GM18511 (cell line): ENCODE measurements around the gene VTI1B.
A peak's percentile ranks its signal among the peaks of the same experiment; 100 is the strongest.
"Not testable (repeated sequence)": the region's sequence is repeated elsewhere in the genome, so short reads cannot be mapped to it uniquely, and the experiment has no call there.

Source experiments
- ATAC-seq: cut with Tn5 transposase; IDR thresholded peaks from one replicate; pipeline ENCODE4 v1.9.1; 2021; ENCODE audit warnings: mild to moderate bottlenecking, moderate library complexity; ENCODE audit not compliant: unreplicated experiment

Gene VTI1B

DNA sequence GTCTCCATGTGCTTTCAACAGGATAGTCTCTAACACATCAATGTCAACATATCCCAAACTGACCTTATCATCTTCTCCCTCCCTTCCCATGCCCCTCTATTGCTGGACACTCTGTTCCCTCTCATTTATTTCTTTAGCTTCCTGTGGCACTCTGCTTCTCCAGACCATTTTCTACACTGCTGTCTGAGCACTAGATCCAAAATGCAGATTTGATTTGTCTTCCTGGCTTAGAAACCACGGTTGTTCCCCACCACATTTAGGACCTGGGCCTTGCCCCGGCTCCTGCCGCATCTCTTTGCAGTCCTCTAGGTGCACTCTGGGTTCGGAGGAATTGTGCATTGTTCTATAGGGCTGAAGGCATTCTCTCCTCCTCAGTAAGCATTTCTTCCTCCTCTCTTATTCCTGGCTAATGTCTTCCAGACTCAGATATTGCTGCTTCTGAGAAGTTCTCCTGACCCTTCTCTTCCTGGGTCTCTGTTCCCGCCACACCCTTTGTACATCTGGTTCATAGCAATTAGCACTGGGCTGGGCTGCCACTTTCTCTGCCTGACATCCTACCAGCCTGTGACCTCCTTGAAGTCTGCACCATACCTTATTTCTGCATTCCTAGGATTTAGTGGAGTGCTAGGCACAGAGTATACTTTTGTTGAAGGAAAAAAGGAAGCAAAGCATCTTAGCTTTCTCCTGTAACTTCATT, 40.8 kb downstream of the VTI1B start:
- ATAC-seq: no peak

DNA sequence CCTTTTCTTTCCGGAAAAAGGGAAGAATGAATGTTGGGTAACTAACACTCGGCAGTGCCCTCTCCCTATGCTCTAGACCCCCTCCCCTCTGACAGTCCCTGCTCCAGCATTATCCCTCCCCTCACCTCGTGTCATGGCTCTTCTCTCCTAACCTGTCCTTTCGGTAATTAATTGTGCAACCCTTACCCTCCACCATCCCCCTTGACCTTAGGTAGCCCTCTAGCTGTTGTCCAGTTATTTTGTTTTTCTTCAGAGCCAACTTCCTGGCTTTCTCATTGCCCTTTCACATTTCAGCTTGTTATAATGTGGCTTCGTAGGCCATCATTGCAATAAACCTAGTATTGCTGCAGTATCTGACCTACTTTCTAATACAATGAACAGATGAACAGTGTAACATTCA, 43.5 kb downstream of the VTI1B start:
- ATAC-seq: no peak

DNA sequence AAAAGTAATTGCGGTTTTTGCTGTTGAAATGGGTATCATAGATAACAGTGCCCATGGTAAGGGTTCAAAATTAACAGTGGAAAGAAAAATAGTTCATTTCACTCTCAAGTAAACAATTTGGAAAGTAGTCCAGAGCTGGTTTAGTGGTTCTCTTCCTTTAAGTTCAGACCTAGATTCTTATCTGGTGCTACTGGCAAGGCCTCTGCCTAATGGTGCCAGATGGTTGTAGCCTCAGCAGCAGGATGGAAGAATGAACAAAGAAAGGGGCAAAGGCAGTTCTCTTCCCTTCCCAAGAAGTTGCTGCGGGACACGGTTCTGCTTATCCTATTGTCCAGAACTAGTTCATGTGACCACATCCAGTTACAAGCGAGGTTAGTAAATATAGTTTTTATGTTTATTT, 44.2 kb downstream of the VTI1B start:
- no peak for ATAC-seq

DNA sequence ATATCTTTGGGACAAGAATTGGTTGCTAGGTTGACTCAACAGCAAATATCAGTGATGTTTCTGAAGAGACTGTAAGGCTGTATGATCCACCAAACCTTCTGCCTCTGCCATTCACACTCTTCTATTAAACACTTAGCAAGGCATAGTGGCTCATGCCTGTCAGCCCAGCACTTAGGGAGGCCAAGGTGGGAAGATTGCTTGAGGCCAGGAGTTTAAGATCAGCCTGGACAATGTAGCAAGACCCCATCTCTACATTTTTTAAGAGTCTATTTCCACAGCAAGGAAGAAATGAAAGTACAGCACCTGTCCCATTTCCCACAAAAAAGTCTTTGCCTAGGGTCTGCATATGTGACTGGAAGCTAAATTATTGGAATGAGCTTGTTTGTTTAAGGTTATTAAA, 46.9 kb downstream of the VTI1B start:
- ATAC-seq: no peak

DNA sequence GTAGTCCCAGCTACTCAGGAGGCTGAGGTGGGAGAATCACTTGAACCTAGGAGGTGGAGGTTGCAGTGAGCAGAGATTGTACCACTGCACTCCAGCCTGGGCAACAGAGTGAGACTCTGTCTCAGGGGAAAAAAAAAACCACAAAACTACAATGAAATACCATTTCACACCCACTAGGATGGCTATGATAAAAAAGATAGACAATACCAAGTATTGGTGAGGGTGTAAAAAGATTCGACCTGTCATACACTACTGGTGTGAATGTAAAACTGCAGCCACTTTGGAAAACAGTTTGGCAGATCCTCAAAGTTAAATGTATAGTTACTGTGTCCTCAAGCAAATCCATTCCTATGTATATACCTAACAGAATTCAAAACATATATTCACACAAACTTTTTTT, 48.3 kb downstream of the VTI1B start:
- not testable (repeated sequence) for ATAC-seq

DNA sequence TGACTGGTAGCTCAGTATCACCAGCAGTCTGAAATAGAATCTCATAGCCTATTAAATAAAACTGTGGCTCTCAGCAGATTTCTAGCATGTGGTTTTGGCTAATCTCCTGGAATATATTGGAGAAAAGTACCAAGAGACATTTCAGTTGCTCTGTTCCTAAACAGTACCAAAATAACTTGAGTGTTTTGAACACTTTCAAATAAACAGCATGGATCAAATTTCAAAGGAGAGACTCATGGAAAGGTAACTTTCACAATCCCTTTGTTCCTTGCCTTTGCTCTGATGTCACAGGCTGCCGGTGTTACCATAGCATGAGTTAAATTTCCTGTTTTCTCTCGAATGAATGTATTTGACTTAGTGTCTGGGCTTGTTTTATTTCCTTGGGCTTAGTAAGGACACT, 51.3 kb downstream of the VTI1B start:
- ATAC-seq: no peak

DNA sequence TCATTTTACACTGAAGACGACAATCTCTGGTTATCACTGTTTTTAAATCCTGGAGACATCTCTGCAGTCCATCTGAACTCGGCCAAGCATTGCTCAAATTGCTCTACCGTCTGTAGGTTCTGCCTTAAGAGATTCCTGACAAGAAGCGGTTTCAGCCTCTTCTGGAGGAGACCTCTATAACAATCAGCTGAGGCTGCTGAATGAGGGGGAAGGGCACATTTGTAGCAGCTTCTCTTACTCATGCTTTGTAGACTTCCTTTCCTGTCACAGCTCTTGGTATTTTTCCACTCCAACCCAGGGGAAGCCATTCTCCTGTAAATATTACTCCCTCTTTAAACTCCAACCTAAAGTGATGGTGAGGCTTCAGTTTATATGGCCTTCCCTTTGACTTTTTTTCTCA, 51.8 kb downstream of the VTI1B start:
- ATAC-seq: no peak

DNA sequence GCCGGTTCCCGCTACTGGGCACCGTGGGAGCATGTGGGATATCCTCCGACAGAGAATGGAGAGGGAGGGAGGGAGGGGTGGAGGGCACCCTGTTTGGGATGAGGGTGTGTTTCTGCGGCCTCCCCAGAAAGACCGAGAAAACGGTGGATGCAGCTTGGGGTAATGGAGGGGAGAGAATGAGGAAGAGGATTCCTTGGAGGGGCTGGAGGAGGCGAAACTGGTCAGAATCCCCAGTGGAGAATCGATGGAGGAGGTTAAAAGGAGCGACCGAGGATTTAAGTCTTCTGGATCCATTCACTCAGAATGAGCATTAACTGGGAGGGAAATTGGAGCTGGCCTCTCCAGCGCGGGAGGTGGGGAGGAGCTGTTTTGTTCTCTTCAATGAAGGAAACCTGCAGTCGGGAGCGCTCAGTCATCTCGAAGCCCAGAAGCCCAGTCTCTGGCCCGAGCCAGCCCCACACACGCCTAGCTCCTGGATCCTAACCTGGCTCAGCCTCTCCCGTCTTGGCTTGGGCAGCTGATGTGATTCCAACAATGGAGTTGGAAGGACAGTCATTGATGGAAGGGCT, 54.1 kb downstream of the VTI1B start:
- no peak for ATAC-seq

DNA sequence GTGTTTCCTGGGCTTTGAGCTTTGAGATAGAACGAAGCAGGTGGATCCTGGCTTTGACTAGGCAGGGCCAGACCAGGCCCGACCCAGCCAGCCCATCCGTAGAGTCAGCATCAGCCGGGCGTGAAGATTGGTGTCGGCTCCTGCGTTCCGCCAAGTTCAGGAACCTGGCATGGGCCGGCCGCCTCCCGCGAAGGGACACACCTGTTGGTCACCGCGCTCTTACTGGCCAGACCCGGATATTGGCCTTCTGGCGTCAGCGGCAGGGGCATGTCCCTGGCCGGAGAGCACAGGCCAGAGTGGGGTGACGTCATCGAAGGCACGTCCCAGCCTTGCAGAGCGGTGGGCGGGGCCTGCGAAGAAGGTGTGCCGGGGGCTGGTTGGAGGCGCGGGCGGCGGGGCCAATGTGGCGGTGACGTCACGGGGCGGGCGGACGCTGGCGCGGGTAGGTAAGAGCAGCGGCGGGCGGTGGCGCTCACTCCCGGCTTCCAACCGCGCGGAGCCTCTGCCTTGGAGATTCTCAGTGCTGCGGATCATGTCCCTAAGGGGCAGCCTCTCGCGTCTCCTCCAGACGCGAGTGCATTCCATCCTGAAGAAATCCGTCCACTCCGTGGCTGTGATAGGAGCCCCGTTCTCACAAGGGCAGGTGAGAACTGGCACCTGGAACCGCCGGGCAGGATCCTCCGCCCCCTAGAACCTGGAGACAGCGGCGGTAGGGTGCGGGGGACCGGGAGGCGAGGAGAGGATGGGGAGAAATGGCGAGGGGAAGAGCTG, 54.8 kb downstream of the VTI1B start, which contains the start of gene ARG2:
TSS of gene ARG2 (plus strand) at position 475 of the 771 bp plus-strand sequence. CDS start at position 533, 58 bp downstream.
- ATAC-seq: peak; percentile 94

DNA sequence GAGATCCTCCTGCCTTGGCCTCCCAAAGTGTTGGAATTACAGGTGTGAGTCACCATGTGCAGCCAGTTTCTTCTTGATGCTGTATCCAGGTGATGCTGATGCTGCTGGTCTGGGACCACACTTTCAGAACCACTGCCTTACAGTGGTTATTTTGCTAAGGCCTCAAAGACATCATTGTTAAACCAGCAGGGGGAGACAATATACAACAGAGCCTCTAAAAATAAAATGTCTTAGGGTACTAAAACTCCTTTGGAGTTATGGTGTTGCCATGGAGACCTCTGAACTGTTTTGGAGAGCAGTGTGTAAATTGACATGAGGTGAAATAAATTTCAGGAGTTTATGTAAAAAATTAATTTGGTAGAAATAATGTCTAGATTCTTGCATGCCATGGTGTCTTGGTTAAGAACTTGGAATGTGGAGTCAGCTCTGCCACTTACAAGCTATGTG, 55.8 kb downstream of the VTI1B start:
- ATAC-seq: no peak

DNA sequence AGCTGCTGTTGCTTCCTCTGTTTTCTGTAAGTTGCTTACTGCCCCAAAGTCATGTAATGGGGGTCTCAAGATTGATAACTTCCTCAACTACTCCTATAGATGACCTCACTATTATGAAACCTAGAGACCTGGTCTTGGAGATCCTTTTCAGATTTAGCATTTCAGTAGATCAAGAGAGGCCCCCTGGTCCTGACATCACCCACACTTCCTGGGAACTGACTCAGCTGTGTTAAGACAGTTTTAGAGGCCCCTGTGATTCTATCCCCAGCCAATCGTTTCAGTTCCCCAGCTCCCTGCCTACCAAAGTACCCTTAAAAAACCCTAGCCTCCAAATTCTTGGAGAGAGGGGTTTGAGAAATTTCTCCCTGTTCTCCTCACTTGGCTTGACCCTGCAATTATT, 63.9 kb downstream of the VTI1B start:
- ATAC-seq: no peak

DNA sequence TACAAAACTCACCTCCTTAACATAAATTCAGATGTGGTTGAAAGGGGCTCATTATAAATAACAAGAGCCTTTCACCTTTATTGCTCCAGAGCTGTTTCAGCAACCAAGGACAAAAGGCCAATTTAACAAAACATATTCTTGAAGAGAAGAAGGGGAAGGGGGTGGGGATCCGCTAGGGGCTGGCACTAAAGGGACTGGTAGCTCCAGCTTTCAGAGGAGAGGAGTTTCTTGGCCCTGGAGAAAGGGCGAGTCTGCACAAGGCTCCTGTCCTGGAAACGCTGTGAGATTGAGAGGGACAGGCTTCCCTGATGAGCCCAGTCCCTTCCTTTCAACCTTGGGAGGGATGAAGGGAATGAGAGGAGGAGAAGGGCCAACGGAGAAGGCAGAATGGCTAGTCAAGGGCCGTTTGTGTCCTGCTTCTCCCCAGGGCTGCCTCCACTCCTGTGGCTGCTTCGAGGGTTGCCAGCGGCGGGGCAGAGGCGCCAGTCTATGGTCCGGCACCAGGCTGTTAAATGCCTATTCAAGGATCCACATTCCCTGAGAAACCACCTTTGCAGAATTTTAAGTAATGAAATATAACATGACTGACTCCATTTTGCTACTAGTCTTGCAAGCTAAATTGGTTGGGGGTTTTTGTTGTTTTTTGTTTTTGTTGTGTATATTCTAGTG, 64.7 kb downstream of the VTI1B start:
- no peak for ATAC-seq

DNA sequence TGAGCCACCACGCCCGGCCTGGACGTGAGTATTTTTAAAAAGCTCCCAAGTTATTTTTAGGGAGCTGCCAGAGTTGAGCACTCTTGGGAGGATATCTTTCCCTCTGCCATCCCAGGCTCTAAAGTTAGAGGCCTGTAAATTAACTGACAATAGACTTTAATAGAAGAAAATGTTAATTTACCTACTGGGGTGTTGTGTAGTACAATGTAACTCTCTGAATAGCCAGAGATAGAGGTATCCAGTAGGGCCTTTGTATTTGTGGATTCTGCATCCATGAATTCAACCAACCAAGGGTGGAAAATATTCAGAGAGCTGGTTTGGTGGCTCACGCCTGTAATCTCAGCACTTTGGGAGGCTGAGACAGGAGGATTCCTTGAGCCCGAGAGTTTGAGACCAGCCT, 66.8 kb downstream of the VTI1B start:
- ATAC-seq: no peak

DNA sequence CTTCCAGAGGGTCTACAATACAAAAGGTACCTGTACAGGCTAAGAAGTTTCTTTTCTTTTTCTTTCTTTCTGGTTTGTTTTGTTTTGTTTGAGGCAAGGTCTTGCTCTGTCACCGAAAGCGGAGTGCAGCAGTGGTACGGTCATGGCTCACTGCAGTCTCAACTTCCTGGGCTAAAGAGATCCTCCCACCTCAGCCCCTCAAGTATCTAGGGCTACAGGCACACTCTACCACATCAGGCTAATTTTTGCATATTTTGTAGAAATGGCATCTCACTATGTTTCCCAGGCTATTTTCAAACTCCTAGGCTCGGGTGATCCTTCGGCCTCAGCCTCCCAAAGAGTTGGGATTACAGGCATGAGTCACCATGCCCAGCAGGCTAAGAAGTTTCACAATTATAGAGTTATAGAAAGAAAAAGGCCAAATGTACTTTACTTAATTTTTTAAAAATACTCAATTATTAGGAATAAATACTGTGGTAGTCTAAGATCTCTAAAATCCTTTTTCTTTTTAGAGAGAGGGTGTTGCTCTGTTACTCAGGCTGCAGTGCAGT, 71.4 kb downstream of the VTI1B start:
- ATAC-seq: peak; percentile 69

DNA sequence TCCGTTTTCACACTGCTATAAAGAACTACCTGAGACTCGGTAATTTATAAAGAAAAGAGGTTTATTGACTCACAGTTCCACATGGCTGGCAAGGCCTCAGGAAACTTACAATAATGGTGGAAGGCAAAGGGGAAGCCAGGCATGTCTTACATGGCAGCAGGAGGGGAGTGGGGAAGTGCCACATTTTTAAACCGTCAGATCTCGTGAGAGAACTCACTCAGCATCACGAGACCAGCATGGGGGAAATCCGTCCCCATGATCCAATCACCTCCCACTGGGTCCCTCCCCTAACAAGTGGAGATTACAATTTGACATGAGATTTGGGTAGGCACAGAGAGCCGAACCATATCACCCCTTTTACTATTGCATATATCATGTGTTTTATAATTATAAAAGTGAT, 72.4 kb downstream of the VTI1B start:
- no peak for ATAC-seq

DNA sequence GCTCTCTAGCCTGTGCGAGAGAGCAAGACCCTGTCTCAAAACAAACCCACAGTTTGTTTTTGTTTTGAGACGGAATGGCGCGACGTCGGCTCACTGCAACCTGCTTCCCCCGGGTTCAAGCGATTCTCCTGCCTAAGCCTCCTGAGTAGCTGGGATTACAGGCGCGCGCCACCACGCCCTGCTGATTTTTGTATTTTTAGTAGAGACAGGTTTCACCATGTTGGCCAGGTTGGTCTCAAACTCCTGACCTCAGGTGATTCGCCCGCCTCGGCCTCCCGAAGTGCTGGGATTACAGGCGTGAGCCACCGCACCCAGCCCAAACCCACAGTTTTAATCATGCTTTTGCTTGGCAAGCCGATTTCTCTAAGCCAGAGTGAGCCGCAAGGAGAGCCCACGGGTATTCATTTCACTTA, 73.9 kb downstream of the VTI1B start:
- ATAC-seq: not testable (repeated sequence)

DNA sequence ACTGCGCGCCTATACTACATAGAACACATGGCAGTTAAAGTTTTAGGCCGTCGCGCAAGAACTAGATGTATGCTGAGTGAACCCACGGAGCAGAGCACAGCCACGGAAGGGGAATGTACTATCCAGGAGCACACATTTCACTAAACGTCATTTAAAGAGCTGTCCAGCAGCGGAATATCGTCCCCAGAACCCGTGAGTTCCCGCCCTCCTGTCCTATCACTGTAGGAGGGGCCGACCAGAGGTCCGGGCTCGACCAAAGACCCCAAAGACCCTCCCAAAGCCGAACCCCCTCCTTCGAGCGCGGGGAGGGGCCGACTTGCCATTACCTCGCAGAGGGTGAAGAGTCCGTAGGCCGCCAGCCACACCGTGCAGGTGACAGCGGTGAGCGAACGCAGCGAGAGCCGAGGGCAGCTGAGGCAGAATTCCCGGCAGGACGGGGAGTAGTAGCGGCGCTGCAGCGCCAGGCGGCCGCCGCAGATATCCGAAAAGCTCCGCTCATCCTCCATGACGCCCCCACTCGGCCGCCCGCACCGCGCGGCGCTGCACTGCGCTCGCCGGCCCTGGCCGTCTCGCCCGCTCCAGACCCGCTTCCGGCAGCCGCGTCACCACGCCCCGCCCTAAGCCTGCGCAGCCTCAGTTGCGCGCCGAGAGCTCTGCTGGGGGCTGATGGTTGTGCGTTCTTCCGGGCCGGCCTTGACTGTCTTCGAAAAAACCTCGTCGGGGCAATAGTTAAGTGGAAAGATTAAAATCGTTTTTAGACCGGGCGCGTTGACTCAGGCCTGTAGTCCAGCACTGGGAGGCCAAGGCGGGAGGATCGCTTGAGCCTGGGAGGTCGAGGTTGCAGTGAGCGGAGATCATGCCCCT, 74.5 kb downstream of the VTI1B start, which contains the start of gene PIGH:
TSS of gene PIGH (minus strand) at position 571 of the 864 bp plus-strand sequence. CDS start at position 506, 65 bp downstream.
- peak; percentile 93 for ATAC-seq
